GM12878 (cell line): ENCODE measurements around the gene DENND1C. TPM values are rescaled to one million over a fixed set of nuclear protein-coding genes. Genes with fewer than 3 reads are reported as not detected.

ENCODE experiments used
- ATAC-seq: fragments of 200-7000 bp; cut with Tn5 transposase; 3 replicates; pipeline ENCODE4 v1.9.1; 2020; ENCODE audit warnings: mild to moderate bottlenecking, moderate library complexity
- BruUV-seq: library from RNA; stranded (reverse); fragments of 400-500 nt; replicated peaks from 2 replicates; lab custom pipeline; 2021; lab: Mats Ljungman, UMichigan
- CTCF ChIA-PET: fragments of 300-600 bp; sonication (Branson Sonifier 250); formaldehyde crosslinking; extraction: SDS; loops from one replicate; lab custom pipeline; 2021; ENCODE audit warnings: inconsistent platforms; lab: Yijun Ruan, JAX
- POLR2A ChIA-PET: fragments of 350-600 bp; formaldehyde crosslinking; extraction: SDS; loops from one replicate; lab custom pipeline; 2021; ENCODE audit warnings: inconsistent platforms; lab: Charles Lee
- RAD21 ChIA-PET: fragments of 300-600 bp; sonication (Branson Sonifier 250); formaldehyde crosslinking; loops from one replicate; lab custom pipeline; 2023; ENCODE audit warnings: antibody characterized with exemption; ENCODE audit not compliant: unreplicated experiment; lab: Charles Lee
- SMC1A ChIA-PET: fragments of 300-600 bp; sonication (Branson Sonifier 250); formaldehyde crosslinking; loops from one replicate; lab custom pipeline; 2023; ENCODE audit not compliant: unreplicated experiment, uncharacterized antibody; lab: Charles Lee
- DNase-seq: peaks from one replicate; pipeline ENCODE4 v3.0.0-alpha.2; 2011; ENCODE audit warnings: low read depth, low spot score
- FAIRE-seq: peaks from 3 replicates; lab custom pipeline; 2011; peaks lifted over from hg19 to GRCh38; lab: Jason Lieb, UNC
- H2AFZ ChIP-seq: 2 replicates; pipeline ENCODE4 v1.6.0; 2011; ENCODE audit warnings: low read depth, low read length, control low read depth; ENCODE audit not compliant: control insufficient read depth
- H3K27ac ChIP-seq: 2 replicates; pipeline ENCODE4 v1.5.1; 2011; ENCODE audit warnings: control low read depth; ENCODE audit not compliant: control insufficient read depth, insufficient read depth
- H3K27me3 ChIP-seq, 2 experiments: replicated peaks in 1 of 2; 2 replicates each; pipeline versions ENCODE4 v1.6.0 to v1.6.1; 2011; ENCODE audit warnings: low read length in 1 of 2; ENCODE audit not compliant: control insufficient read depth in 2 of 2, insufficient read depth in 2 of 2
- H3K36me3 ChIP-seq, 2 experiments: 2 replicates each; pipeline ENCODE4 v1.5.1; 2011; ENCODE audit warnings: low read length in 1 of 2; ENCODE audit not compliant: control insufficient read depth in 2 of 2, insufficient read depth in 2 of 2
- H3K4me1 ChIP-seq: 2 replicates; pipeline ENCODE4 v1.6.1; 2011; ENCODE audit warnings: mild to moderate bottlenecking, low read length, moderate library complexity, mixed read lengths; ENCODE audit not compliant: control insufficient read depth, insufficient read depth
- H3K4me2 ChIP-seq: 2 replicates; pipeline ENCODE4 v1.6.0; 2011; ENCODE audit warnings: control low read depth; ENCODE audit not compliant: control insufficient read depth, insufficient read depth
- H3K4me3 ChIP-seq: fragments of 200-600 bp; sonication (generic); 2 replicates; pipeline ENCODE4 v1.5.1; 2016
- H3K79me2 ChIP-seq: 2 replicates; pipeline ENCODE4 v1.6.0; 2011; ENCODE audit warnings: low read length; ENCODE audit not compliant: control insufficient read depth, insufficient read depth
- H3K9ac ChIP-seq: 2 replicates; pipeline ENCODE4 v1.8.0; 2011; ENCODE audit warnings: low read length, control low read depth, mixed read lengths; ENCODE audit not compliant: control insufficient read depth, insufficient read depth
- H3K9me3 ChIP-seq: replicated peaks from 3 replicates; pipeline ENCODE4 v1.5.1; 2011; ENCODE audit warnings: mild to moderate bottlenecking, low read length; ENCODE audit not compliant: control insufficient read depth, insufficient read depth
- H4K20me1 ChIP-seq: 2 replicates; pipeline ENCODE4 v1.6.0; 2011; ENCODE audit not compliant: control insufficient read depth, insufficient read depth
- BRCA1 ChIP-seq: IDR thresholded peaks from 2 replicates; pipeline ENCODE4 v1.6.1; 2011; ENCODE audit warnings: low read depth, low read length, improper control_type of control experiment
- NFXL1 ChIP-seq: fragments of 450-650 bp; IDR thresholded peaks from 2 replicates; pipeline ENCODE4 v1.6.1; 2017; ENCODE audit warnings: antibody characterized with exemption, mild to moderate bottlenecking, borderline replicate concordance
- PML ChIP-seq: IDR thresholded peaks from 2 replicates; pipeline ENCODE4 v1.6.1; 2012; ENCODE audit warnings: low read length, inconsistent platforms
- POLR2A ChIP-seq: IDR thresholded peaks from 2 replicates; pipeline ENCODE4 v1.6.1; 2011; ENCODE audit warnings: low read depth, mild to moderate bottlenecking, low read length
- RB1 ChIP-seq: fragments of 450-650 bp; formaldehyde crosslinking; IDR thresholded peaks from 2 replicates; pipeline ENCODE4 v1.6.1; 2017; ENCODE audit warnings: mild to moderate bottlenecking, borderline replicate concordance
- RCOR1 ChIP-seq: conservative IDR thresholded peaks from 2 replicates; pipeline ENCODE4 v1.6.1; 2012; ENCODE audit warnings: low read depth, low read length, improper control_type of control experiment
- WGBS: methylation state at CpG from one replicate; pipeline ENCODE4 v1.1.6; 2016; ENCODE audit warnings: low lambda C conversion rate; ENCODE audit not compliant: insufficient replicate concordance, insufficient coverage; ENCODE audit errors: missing lambda C conversion rate; 5-methylcytosine and 5-hydroxymethylcytosine counted together
- in situ Hi-C: fragments of 300-500 bp; cut with MboI; formaldehyde crosslinking; loops from 9 replicates; pipeline ENCODE4 v1.14.3; 2018; ENCODE audit warnings: mixed read lengths
- intact Hi-C: fragments of 100-400 bp; cut with micrococcal nuclease; formaldehyde crosslinking; loops from one replicate; pipeline ENCODE4 v1.14.2; 2022; ENCODE audit not compliant: unreplicated experiment
- polyA plus RNA-seq, 11 experiments: library from polyadenylated mRNA; depleted of rRNA in 4 of 11; unstranded in 6 of 11; stranded (reverse) in 5 of 11; fragments of >200 nt; fragmentation: Nextera tagmentation in 4 of 11; fragmentation: Illumina TruSeq in 1 of 11; extraction: Ambion mirVana in 4 of 11; extraction: Trizol in 1 of 11; gene quantifications; 1 replicate in 1 of 11; 2 replicates in 10 of 11; pipeline versions ENCODE4 v1.2.1 to v1.2.3, GENCODE V29; 2011 to 2016; ENCODE audit warnings: inconsistent platforms in 2 of 11, missing spikeins in 2 of 11, low read depth in 1 of 11
- total RNA-seq, 4 experiments: library from RNA; depleted of rRNA in 3 of 4; stranded (reverse); fragments of >200 nt in 3 of 4; fragmentation: Illumina TruSeq in 1 of 4; extraction: Trizol in 1 of 4; gene quantifications; 2 replicates each; pipeline versions ENCODE4 v1.2.1 to v1.2.3, GENCODE V29; 2013 to 2021
- TF ChIP-seq, protein P1 (sequence below): IDR thresholded peaks from 2 replicates; pipeline ENCODE4 v1.6.1; 2011; ENCODE audit warnings: borderline replicate concordance, low read depth, mild to moderate bottlenecking, moderate library complexity, low read length; ENCODE audit not compliant: insufficient read depth, poor library complexity, severe bottlenecking

DENND1C gene
- total and polyA plus RNA-seq, 10 of the 15 experiments (the other 5 are each of a cell fraction or from before 2014, with no cell fraction given): 2.4 to 54.3 (median 32.7) TPM

DNA sequence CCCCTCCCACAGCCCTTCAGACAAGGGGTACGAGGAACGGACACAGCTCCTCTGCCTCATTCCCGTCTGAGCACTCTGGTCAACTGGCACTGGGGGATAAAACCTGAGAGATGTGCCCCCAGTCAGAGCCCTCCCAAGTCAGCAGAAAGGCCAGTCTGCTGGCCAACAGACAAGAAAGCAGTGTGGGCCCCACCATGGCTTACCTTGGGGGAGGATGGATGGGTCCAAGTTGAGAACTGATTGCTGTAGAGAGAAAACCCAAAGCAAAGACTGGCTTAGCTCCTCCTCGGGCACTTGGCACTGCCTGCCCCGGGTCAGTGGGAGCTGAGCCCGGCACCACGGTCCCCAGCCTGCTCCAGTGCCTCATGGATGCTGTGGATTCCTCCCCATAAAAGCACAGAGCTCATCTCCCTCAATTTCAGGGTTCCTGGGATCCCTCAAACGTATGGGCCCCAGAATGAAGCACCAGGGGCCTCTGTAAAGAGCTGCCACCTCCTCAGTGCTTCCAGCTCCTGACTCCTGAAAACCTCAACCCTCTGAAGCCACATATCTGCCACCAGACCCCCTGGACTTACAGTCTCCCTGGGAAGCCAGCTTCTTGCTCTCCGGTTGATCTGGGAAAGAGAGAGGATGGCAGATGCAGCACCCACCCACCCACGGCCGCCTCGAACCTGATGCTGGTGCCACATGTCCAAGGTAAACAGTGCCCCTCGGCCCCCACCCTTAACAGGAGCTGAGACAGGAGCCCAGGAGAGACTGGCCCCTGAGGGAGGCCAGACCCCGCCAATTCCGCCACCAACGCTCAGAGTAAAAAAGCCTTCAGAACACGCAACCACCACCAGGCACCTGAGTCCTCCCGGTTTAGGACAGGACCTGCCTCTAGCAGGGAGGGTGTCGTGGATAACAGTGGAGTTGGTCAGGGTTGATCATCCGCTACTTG lies 60.2 kb downstream of the DENND1C start:
- no peaks in the 10 kb centered on the region for H3K27me3 ChIP-seq
- RAD21 ChIA-PET: interaction anchor here (1.2 kb wide), 1 partner anchor 15 kb away, joined by 4 read pairs; no protein-coding TSS in a partner anchor
- DNase-seq (no peak), ATAC-seq (no peak), FAIRE-seq (no peak)
- no TSS peak for BruUV-seq
- intact Hi-C loops: no loop called here
- SMC1A ChIA-PET: interaction anchor here (0.8 to 1.4 kb wide), 2 partner anchors 49 to 86 kb away, joined by 3 read pairs; partner anchors contain the start of gene ALKBH7
- peak overlapping the region; percentile 33; the same call in 1 of the 2 replicates for H3K9ac ChIP-seq
- peaks cover 5% of the 10 kb centered on the region for H3K4me1 ChIP-seq
- POLR2A ChIA-PET: no interaction called here
- H3K9me3 ChIP-seq: no peaks in the 10 kb centered on the region; the same call in 2 of the 3 replicates
- peaks cover 27% of the 10 kb centered on the region for H4K20me1 ChIP-seq
- CTCF ChIA-PET: interaction anchor here (0.8 kb wide), 1 partner anchor 67 kb away, joined by 3 read pairs; no protein-coding TSS in a partner anchor
- in situ Hi-C loops: no loop called here
- WGBS: 89% methylated on average over 20 of the region's 20 CpGs
- H2AFZ ChIP-seq: no peak overlapping the region
- TF ChIP-seq PML: no peak
- TF ChIP-seq, protein P1, sequence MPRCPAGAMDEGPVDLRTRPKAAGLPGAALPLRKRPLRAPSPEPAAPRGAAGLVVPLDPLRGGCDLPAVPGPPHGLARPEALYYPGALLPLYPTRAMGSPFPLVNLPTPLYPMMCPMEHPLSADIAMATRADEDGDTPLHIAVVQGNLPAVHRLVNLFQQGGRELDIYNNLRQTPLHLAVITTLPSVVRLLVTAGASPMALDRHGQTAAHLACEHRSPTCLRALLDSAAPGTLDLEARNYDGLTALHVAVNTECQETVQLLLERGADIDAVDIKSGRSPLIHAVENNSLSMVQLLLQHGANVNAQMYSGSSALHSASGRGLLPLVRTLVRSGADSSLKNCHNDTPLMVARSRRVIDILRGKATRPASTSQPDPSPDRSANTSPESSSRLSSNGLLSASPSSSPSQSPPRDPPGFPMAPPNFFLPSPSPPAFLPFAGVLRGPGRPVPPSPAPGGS: no peak
- TF ChIP-seq RCOR1: no peak
- no peak for TF ChIP-seq RB1
- TF ChIP-seq NFXL1: no peak
- TF ChIP-seq BRCA1: no peak
- TF ChIP-seq POLR2A: peak; percentile 33; the same call in 1 of the 2 replicates
- H3K4me3 ChIP-seq: peak overlapping the region; percentile 93; the same call in 1 of the 2 replicates
- peaks cover 48% of the 10 kb centered on the region for H3K79me2 ChIP-seq
- H3K4me2 ChIP-seq: peak overlapping the region; percentile 14
- peaks cover 20 to 46% of the 10 kb centered on the region in 2 experiments for H3K36me3 ChIP-seq
- H3K27ac ChIP-seq: no peak overlapping the region
